PFSK-1 (cell line): ENCODE measurements around the gene PMPCA.

Experiments used
- POLR2AphosphoS5 ChIP-seq: IDR thresholded peaks from 2 replicates; pipeline ENCODE4 v1.6.1; 2012; ENCODE audit warnings: low read depth, mild to moderate bottlenecking, control low read depth, low read length, moderate library complexity
- TF ChIP-seq, protein P1 (sequence below), 2 experiments: IDR thresholded peaks; 2 replicates each; pipeline versions ENCODE4 v1.6.1 to v1.8.0; 2011 to 2012; ENCODE audit warnings: low read depth in 2 of 2, low read length in 2 of 2, control low read depth in 1 of 2, inconsistent platforms in 1 of 2, mild to moderate bottlenecking in 1 of 2, moderate library complexity in 1 of 2; ENCODE audit not compliant: insufficient read depth in 1 of 2

DNA sequence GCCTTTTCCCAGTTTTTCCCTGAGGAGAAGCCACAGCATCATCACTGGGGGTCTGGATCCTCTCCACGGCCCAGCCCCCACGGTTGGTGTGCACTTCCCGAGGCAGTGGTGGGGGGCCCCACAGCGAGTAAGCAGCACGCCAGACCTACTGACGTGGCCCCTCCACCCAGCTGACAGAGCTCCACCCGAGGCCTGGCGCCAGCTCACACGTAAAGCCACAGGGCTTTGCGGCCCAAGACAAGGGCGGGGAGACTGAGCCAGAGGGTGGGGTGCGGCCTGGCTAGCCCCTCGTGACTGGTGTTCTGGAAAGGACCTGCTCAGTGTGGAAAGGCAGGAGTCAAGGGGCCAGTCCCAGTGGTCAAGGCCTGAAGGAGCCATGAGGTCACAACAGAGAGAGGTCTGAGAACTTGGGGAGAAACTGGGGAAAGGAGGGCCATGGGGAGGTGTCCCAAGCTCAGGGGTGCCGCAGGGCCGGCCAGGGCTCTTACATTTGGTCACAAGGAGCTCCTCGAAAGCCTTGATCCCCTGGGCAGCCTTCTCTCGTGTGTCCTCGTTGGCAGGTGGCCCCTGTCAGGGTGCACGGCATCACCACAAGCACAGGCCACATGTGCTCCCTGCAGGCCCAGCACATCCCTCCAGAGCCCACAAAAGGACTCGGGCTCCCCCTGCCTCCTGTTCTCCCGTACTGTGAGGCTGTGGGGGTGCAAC is 16.0 kb upstream of the PMPCA start:
- TF ChIP-seq, protein P1, sequence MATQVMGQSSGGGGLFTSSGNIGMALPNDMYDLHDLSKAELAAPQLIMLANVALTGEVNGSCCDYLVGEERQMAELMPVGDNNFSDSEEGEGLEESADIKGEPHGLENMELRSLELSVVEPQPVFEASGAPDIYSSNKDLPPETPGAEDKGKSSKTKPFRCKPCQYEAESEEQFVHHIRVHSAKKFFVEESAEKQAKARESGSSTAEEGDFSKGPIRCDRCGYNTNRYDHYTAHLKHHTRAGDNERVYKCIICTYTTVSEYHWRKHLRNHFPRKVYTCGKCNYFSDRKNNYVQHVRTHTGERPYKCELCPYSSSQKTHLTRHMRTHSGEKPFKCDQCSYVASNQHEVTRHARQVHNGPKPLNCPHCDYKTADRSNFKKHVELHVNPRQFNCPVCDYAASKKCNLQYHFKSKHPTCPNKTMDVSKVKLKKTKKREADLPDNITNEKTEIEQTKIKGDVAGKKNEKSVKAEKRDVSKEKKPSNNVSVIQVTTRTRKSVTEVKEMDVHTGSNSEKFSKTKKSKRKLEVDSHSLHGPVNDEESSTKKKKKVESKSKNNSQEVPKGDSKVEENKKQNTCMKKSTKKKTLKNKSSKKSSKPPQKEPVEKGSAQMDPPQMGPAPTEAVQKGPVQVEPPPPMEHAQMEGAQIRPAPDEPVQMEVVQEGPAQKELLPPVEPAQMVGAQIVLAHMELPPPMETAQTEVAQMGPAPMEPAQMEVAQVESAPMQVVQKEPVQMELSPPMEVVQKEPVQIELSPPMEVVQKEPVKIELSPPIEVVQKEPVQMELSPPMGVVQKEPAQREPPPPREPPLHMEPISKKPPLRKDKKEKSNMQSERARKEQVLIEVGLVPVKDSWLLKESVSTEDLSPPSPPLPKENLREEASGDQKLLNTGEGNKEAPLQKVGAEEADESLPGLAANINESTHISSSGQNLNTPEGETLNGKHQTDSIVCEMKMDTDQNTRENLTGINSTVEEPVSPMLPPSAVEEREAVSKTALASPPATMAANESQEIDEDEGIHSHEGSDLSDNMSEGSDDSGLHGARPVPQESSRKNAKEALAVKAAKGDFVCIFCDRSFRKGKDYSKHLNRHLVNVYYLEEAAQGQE (IDR thresholded peaks at IDR 0.05; ENCODE audit: insufficient read depth in 1 of 2, low read depth in 2 of 2, low read length in 2 of 2), result no peak
- TF ChIP-seq POLR2AphosphoS5, result no peak
